Spleen (tissue), 7 donors: ENCODE results near the gene SDR39U1.

ENCODE experiments used
- POLR2AphosphoS5 ChIP-seq, 3 donors: sonication (generic); formaldehyde crosslinking; IDR thresholded peaks; one replicate each; pipeline ENCODE4 v1.5.1; 2017; ENCODE audit warnings: antibody characterized with exemption in 3 of 3
- TF ChIP-seq, protein P1 (sequence below), 11 experiments: fragments of 200-600 bp in 7 of 11; fragments of 450-650 bp in 4 of 11; sonication (generic) in 4 of 11; IDR thresholded peaks in 8 of 11; conservative IDR thresholded peaks in 3 of 11; 1 replicate in 7 of 11; 2 replicates in 4 of 11; pipeline versions ENCODE4 v1.4.0 to v1.8.0; 2016 to 2021; ENCODE audit warnings: antibody characterized with exemption in 11 of 11, inconsistent platforms in 4 of 11, mild to moderate bottlenecking in 1 of 11
- donor health status: DM: no; HTN: no; CAD: no; lungs with moderate emphysema.
- donor health status: DM: no; HTN: no; CAD: no.
- donor health status: DM: no; HTN: no; CAD: no.

- no peak for TF ChIP-seq POLR2AphosphoS5 (IDR thresholded peaks at IDR 0.05)
- TF ChIP-seq, protein P1, sequence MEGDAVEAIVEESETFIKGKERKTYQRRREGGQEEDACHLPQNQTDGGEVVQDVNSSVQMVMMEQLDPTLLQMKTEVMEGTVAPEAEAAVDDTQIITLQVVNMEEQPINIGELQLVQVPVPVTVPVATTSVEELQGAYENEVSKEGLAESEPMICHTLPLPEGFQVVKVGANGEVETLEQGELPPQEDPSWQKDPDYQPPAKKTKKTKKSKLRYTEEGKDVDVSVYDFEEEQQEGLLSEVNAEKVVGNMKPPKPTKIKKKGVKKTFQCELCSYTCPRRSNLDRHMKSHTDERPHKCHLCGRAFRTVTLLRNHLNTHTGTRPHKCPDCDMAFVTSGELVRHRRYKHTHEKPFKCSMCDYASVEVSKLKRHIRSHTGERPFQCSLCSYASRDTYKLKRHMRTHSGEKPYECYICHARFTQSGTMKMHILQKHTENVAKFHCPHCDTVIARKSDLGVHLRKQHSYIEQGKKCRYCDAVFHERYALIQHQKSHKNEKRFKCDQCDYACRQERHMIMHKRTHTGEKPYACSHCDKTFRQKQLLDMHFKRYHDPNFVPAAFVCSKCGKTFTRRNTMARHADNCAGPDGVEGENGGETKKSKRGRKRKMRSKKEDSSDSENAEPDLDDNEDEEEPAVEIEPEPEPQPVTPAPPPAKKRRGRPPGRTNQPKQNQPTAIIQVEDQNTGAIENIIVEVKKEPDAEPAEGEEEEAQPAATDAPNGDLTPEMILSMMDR (IDR thresholded peaks at IDR 0.05 in 8 of 11, conservative IDR thresholded peaks at IDR 0.05 in 3 of 11) = no peak
Observed at GRCh38 chr14:24465368-24465767, 22.8 kb upstream of the SDR39U1 start.
